SK-N-SH (cell line): ENCODE data around the gene ZNF541. TPM values are rescaled to one million over a fixed set of nuclear protein-coding genes. Genes with fewer than 3 reads are reported as not detected.
"Not testable (repeated sequence)": the region's sequence is repeated elsewhere in the genome, so short reads cannot be mapped to it uniquely, and the experiment has no call there.

Source experiments
- CTCF ChIA-PET: fragments of 300-600, 350-600 bp; formaldehyde crosslinking; extraction: SDS; loops from one replicate; lab custom pipeline; 2021; lab: Yijun Ruan, JAX
- POLR2A ChIA-PET: fragments of 350-600 bp; sonication (Branson Sonifier 250); formaldehyde crosslinking; extraction: SDS; loops from one replicate; lab custom pipeline; 2020; ENCODE audit warnings: antibody characterized with exemption, inconsistent platforms; lab: Yijun Ruan, JAX
- DNase-seq: peaks from one replicate; pipeline ENCODE4 v3.0.0; 2012
- H2AFZ ChIP-seq: fragments of 200-600 bp; sonication (generic); 2 replicates; pipeline ENCODE4 v1.8.1; 2016; ENCODE audit warnings: antibody characterized with exemption, mild to moderate bottlenecking, low read depth
- H3F3A ChIP-seq: fragments of 200-600 bp; sonication (generic); replicated peaks from 2 replicates; pipeline ENCODE3; 2016; ENCODE audit warnings: antibody characterized with exemption, mild to moderate bottlenecking; ENCODE audit not compliant: insufficient read depth
- H3K27ac ChIP-seq, 2 experiments: fragments of 200-500 bp in 1 of 2; fragments of 200-600 bp in 1 of 2; sonication (Bioruptor generic) in 1 of 2; sonication (generic), shearing (Covaris generic) in 1 of 2; 2 replicates each; pipeline versions ENCODE4 v1.5.1 to v1.6.1; 2014 to 2016; ENCODE audit warnings: low read depth in 2 of 2, inconsistent platforms in 1 of 2, low read length in 1 of 2, mild to moderate bottlenecking in 1 of 2, mixed read lengths in 1 of 2
- H3K27me3 ChIP-seq: fragments of 200-600 bp; sonication (generic), shearing (Covaris generic); 2 replicates; pipeline ENCODE4 v1.6.1; 2016; ENCODE audit warnings: mixed run types; ENCODE audit not compliant: insufficient read depth
- H3K36me3 ChIP-seq, 2 experiments: fragments of 200-500 bp in 1 of 2; fragments of 200-600 bp in 1 of 2; sonication (Bioruptor generic) in 1 of 2; sonication (generic) in 1 of 2; replicated peaks in 1 of 2; 2 replicates each; pipeline versions ENCODE3 to v1.5.1; 2014 to 2016; ENCODE audit warnings: low read length in 1 of 2, mild to moderate bottlenecking in 1 of 2; ENCODE audit not compliant: insufficient read depth in 2 of 2, control insufficient read depth in 1 of 2
- H3K4me1 ChIP-seq, 2 experiments: fragments of 200-500 bp in 1 of 2; fragments of 200-600 bp in 1 of 2; sonication (Bioruptor generic) in 1 of 2; sonication (generic), shearing (Covaris generic) in 1 of 2; 2 replicates each; pipeline versions ENCODE4 v1.5.1 to v1.6.1; 2014 to 2016; ENCODE audit warnings: low read depth in 1 of 2, low read length in 1 of 2, mixed run types in 1 of 2; ENCODE audit not compliant: insufficient read depth in 2 of 2, control insufficient read depth in 1 of 2
- H3K4me2 ChIP-seq: fragments of 200-600 bp; sonication (generic), shearing (Covaris generic); 2 replicates; pipeline ENCODE4 v1.6.1; 2017; ENCODE audit warnings: mixed run types
- H3K4me3 ChIP-seq, 2 experiments: fragments of 200-500 bp in 1 of 2; fragments of 200-600 bp in 1 of 2; sonication (Bioruptor generic) in 1 of 2; sonication (generic), shearing (Covaris generic) in 1 of 2; 2 replicates each; pipeline versions ENCODE4 v1.5.1 to v1.8.1; 2014 to 2016; ENCODE audit warnings: low read depth in 2 of 2, inconsistent platforms in 1 of 2, low read length in 1 of 2, mild to moderate bottlenecking in 1 of 2, mixed read lengths in 1 of 2, moderate library complexity in 1 of 2
- H3K79me2 ChIP-seq: fragments of 200-600 bp; sonication (generic); 2 replicates; pipeline ENCODE4 v1.8.1; 2017; ENCODE audit warnings: mild to moderate bottlenecking; ENCODE audit not compliant: insufficient read depth
- H3K9ac ChIP-seq: fragments of 200-600 bp; sonication (generic); 2 replicates; pipeline ENCODE4 v1.6.1; 2017; ENCODE audit warnings: mixed run types
- H3K9me2 ChIP-seq: fragments of 200-600 bp; sonication (generic); 2 replicates; pipeline ENCODE4 v1.6.1; 2017; ENCODE audit warnings: mixed run types
- H3K9me3 ChIP-seq: fragments of 200-600 bp; sonication (generic); 2 replicates; pipeline ENCODE4 v1.6.1; 2017; ENCODE audit warnings: mixed run types, mild to moderate bottlenecking, moderate library complexity
- H4K20me1 ChIP-seq: fragments of 200-600 bp; sonication (generic); 2 replicates; pipeline ENCODE4 v1.6.1; 2017; ENCODE audit warnings: mild to moderate bottlenecking, mixed run types; ENCODE audit not compliant: insufficient read depth
- EP300 ChIP-seq, 2 experiments: IDR thresholded peaks; 2 replicates each; pipeline versions ENCODE4 v1.4.0 to v1.6.1; 2012; ENCODE audit warnings: borderline replicate concordance in 1 of 2, low read depth in 1 of 2, low read length in 1 of 2
- GATA2 ChIP-seq: sonication (generic); formaldehyde crosslinking; IDR thresholded peaks from 2 replicates; pipeline ENCODE4 v1.5.0; 2020; ENCODE audit warnings: mild to moderate bottlenecking, missing genetic modification reagents
- RFX5 ChIP-seq: IDR thresholded peaks from 2 replicates; pipeline ENCODE4 v1.6.1; 2012; ENCODE audit warnings: mild to moderate bottlenecking, improper control_type of control experiment, low read length
- TAF1 ChIP-seq: IDR thresholded peaks from 2 replicates; pipeline ENCODE4 v1.6.1; 2012; ENCODE audit warnings: low read depth, mild to moderate bottlenecking, low read length, moderate library complexity, borderline replicate concordance
- TCF12 ChIP-seq: IDR thresholded peaks from 2 replicates; pipeline ENCODE4 v1.4.0; 2012
- YY1 ChIP-seq: IDR thresholded peaks from 2 replicates; pipeline ENCODE4 v1.4.0; 2012; ENCODE audit warnings: low read depth, mild to moderate bottlenecking
- WGBS: methylation state at CpG from one replicate; pipeline ENCODE4 v1.1.6; 2017; ENCODE audit warnings: low lambda C conversion rate; 5-methylcytosine and 5-hydroxymethylcytosine counted together
- polyA plus RNA-seq, 3 experiments: library from polyadenylated mRNA; depleted of rRNA; stranded (reverse); fragments of >200 nt; gene quantifications; 2 replicates each; pipeline ENCODE4 v1.2.3, GENCODE V29; 2012
- TF ChIP-seq, protein P1 (sequence below): fragments of 200-600 bp; sonication (generic); IDR thresholded peaks from 2 replicates; pipeline ENCODE4 v1.6.1; 2017; ENCODE audit warnings: antibody characterized with exemption, mild to moderate bottlenecking, moderate library complexity
- TF ChIP-seq, protein P2 (sequence below): IDR thresholded peaks from 2 replicates; pipeline ENCODE4 v1.4.0; 2012; ENCODE audit warnings: low read depth

The ZNF541 gene
- polyA plus RNA-seq, 1 of the 3 experiments (the other 2 are of a cell fraction), result 0.08 TPM

DNA sequence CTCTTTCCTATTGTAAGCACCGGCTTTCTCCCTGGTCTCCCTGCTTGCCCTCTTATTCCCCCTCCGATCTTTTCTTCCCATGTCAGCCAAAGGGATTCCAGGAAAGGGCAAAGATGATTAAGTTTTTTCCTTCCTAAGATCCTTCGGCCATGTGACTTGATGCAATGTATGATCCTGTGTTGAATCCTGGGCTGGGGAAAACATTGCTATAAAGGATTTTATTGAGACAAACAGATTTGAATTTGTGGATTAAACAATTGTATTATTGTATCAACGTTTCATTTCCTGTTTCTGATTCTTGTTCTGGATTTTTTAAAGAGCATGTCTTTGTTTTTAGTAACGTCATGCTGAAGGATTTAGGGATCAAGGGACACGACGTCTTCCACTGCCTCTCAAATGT, 16.9 kb upstream of the ZNF541 start:
- Histone ChIP-seq H3K27me3 (no peaks in the 10 kb centered on the region), H2AFZ (no peak overlapping the region), H3K9ac (no peak overlapping the region), H4K20me1 (no peaks in the 10 kb centered on the region), H3F3A (no peaks in the 10 kb centered on the region), H3K36me3 (no peaks in the 10 kb centered on the region), H3K79me2 (no peaks in the 10 kb centered on the region), H3K4me3 (no peak overlapping the region), H3K4me2 (no peak overlapping the region), H3K9me2 (no peaks in the 10 kb centered on the region), H3K9me3 (no peaks in the 10 kb centered on the region), H3K4me1 (no peaks in the 10 kb centered on the region), H3K27ac (no peak overlapping the region)
- no peak for DNase-seq
- no peak for TF ChIP-seq TCF12
- TF ChIP-seq EP300 (IDR thresholded peaks at IDR 0.05; ENCODE audit: borderline replicate concordance in 1 of 2, low read depth in 1 of 2, low read length in 1 of 2), result no peak
- TF ChIP-seq, protein P1, sequence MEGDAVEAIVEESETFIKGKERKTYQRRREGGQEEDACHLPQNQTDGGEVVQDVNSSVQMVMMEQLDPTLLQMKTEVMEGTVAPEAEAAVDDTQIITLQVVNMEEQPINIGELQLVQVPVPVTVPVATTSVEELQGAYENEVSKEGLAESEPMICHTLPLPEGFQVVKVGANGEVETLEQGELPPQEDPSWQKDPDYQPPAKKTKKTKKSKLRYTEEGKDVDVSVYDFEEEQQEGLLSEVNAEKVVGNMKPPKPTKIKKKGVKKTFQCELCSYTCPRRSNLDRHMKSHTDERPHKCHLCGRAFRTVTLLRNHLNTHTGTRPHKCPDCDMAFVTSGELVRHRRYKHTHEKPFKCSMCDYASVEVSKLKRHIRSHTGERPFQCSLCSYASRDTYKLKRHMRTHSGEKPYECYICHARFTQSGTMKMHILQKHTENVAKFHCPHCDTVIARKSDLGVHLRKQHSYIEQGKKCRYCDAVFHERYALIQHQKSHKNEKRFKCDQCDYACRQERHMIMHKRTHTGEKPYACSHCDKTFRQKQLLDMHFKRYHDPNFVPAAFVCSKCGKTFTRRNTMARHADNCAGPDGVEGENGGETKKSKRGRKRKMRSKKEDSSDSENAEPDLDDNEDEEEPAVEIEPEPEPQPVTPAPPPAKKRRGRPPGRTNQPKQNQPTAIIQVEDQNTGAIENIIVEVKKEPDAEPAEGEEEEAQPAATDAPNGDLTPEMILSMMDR, result no peak
- TF ChIP-seq, protein P2, sequence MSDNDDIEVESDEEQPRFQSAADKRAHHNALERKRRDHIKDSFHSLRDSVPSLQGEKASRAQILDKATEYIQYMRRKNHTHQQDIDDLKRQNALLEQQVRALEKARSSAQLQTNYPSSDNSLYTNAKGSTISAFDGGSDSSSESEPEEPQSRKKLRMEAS, result no peak
- no peak for TF ChIP-seq GATA2 (CRISPR knock-in tag)
- TF ChIP-seq TAF1, result no peak
- TF ChIP-seq YY1, result no peak
- 30% methylated on average over 7 of the region's 7 CpGs for WGBS
- ChIA-PET CTCF (interaction anchor here (1.1 kb wide), 1 partner anchor 108 kb away, joined by 4 read pairs; no protein-coding TSS in a partner anchor), POLR2A (no interaction called here)

DNA sequence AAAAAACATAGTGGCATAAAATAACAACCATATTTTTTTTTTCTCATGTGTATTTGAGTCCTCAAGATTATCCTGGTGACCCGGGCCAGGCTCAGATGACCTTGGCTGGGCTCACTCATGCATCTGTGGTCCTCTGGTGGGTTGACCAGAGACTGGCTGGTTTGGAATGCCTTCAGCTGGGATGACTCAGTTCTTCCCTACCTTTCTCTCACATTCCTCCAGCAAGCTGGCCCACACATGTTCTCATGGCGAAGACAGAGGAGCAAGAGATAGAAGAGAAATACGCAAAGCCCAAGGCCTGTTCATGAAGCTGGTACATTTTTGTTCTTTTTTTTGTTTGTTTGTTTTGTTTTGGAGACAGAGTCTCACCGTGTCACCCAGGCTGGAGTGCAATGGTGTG, 14.3 kb upstream of the ZNF541 start:
- H3K27me3 ChIP-seq, result no peaks in the 10 kb centered on the region
- H3K9me3 ChIP-seq, result no peaks in the 10 kb centered on the region
- TF ChIP-seq TCF12, result peak; percentile 25; the same call in 1 of the 2 replicates
- no peak for TF ChIP-seq RFX5
- POLR2A ChIA-PET, result no interaction called here
- no peak for DNase-seq
- CTCF ChIA-PET, result interaction anchor here (1.0 kb wide), 1 partner anchor 111 kb away, joined by 3 read pairs; no protein-coding TSS in a partner anchor
- H3F3A ChIP-seq, result peaks cover 7% of the 10 kb centered on the region
- no peak overlapping the region for H3K4me3 ChIP-seq
- H3K27ac ChIP-seq, result no peak overlapping the region
- H3K36me3 ChIP-seq, result no peaks in the 10 kb centered on the region
- H3K9ac ChIP-seq, result no peak overlapping the region
- H3K9me2 ChIP-seq, result no peaks in the 10 kb centered on the region
- no peaks in the 10 kb centered on the region for H3K4me1 ChIP-seq
- H3K79me2 ChIP-seq, result no peaks in the 10 kb centered on the region
- no peak overlapping the region for H2AFZ ChIP-seq
- WGBS, result 65% methylated on average over 4 of the region's 4 CpGs
- H3K4me2 ChIP-seq, result no peak overlapping the region
- no peaks in the 10 kb centered on the region for H4K20me1 ChIP-seq

DNA sequence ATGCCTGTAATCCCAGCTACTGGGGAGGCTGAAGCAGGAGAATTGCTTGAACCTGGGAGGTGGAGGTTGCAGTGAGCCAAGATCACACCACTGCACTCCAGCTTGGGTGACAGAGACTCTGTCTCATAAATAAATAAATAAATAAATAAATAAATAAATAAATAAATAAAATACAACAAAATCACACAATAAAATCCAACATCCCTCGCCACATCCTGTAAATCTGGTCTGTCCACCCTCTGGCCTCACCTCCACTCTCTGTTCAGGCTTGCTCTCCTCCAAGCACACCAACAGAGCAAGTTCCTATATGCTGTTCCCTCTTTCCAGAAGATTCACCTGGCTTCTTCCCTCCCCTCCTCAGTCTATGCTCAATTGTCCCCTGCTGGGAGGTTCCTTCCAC, 10.2 kb upstream of the ZNF541 start:
- DNase-seq, POLR2A ChIA-PET, H3K9me2 ChIP-seq, H3K27me3 ChIP-seq, H3K9ac ChIP-seq, H2AFZ ChIP-seq, H3K9me3 ChIP-seq, H4K20me1 ChIP-seq, H3K4me1 ChIP-seq, H3K27ac ChIP-seq, H3K79me2 ChIP-seq, H3K4me3 ChIP-seq, H3F3A ChIP-seq, H3K36me3 ChIP-seq, H3K4me2 ChIP-seq: not testable (repeated sequence)
- CTCF ChIA-PET, result interaction anchor here (0.5 to 1.1 kb wide), 3 partner anchors 17 to 146 kb away, joined by 3 to 4 read pairs (median 3); no protein-coding TSS in a partner anchor
- 85% methylated on average over 1 of the region's 1 CpG for WGBS
